CD14-positive monocyte (primary cell): Measurements from ENCODE around the gene MSI2. TPM values are rescaled to one million over a fixed set of nuclear protein-coding genes. Genes with fewer than 3 reads are reported as not detected.

Experiments
- DNase-seq, 3 donors: peaks; one replicate each; pipeline ENCODE4 v3.0.0-alpha.2; 2011 to 2022
- H2AFZ ChIP-seq: 2 replicates; pipeline ENCODE4 v1.6.0; 2012; ENCODE audit warnings: mild to moderate bottlenecking, low read depth, low read length, inconsistent platforms; ENCODE audit not compliant: insufficient read depth, poor library complexity, severe bottlenecking
- H3K27ac ChIP-seq, 2 donors: 1 replicate in 1 of 2; 2 replicates in 1 of 2; pipeline ENCODE4 v1.5.1; 2012 to 2013; ENCODE audit warnings: low read length in 2 of 2, control low read depth in 1 of 2, inconsistent platforms in 1 of 2, low read depth in 1 of 2, mild to moderate bottlenecking in 1 of 2
- H3K27me3 ChIP-seq, 2 donors: one replicate each; pipeline versions ENCODE4 v1.6.0 to v1.6.1; 2011 to 2013; ENCODE audit warnings: low read length in 2 of 2; ENCODE audit not compliant: control insufficient read depth in 2 of 2, insufficient read depth in 2 of 2
- H3K36me3 ChIP-seq, 2 donors: replicated peaks in 1 of 2; 1 replicate in 1 of 2; 2 replicates in 1 of 2; pipeline versions ENCODE4 v1.5.1 to v1.6.1; 2012 to 2013; ENCODE audit warnings: low read length in 2 of 2, control low read depth in 1 of 2, inconsistent platforms in 1 of 2, mild to moderate bottlenecking in 1 of 2; ENCODE audit not compliant: insufficient read depth in 2 of 2, control insufficient read depth in 1 of 2
- H3K4me1 ChIP-seq, 2 donors: 1 replicate in 1 of 2; 2 replicates in 1 of 2; pipeline versions ENCODE4 v1.5.1 to v1.6.1; 2012 to 2013; ENCODE audit warnings: low read length in 2 of 2, control low read depth in 1 of 2, inconsistent platforms in 1 of 2, mild to moderate bottlenecking in 1 of 2, moderate library complexity in 1 of 2; ENCODE audit not compliant: insufficient read depth in 2 of 2, control insufficient read depth in 1 of 2
- H3K4me2 ChIP-seq: replicated peaks from 2 replicates; pipeline ENCODE3; 2012; ENCODE audit warnings: low read length, moderate library complexity, mild to moderate bottlenecking; ENCODE audit not compliant: poor library complexity, severe bottlenecking; ENCODE audit errors: extremely low read depth
- H3K4me3 ChIP-seq, 3 experiments: fragments of 200-600 bp in 1 of 3; sonication (generic) in 1 of 3; replicated peaks in 1 of 3; 1 replicate in 2 of 3; 2 replicates in 1 of 3; pipeline ENCODE4 v1.5.1; 2011 to 2013; ENCODE audit warnings: low read length in 3 of 3, mild to moderate bottlenecking in 3 of 3, control low read depth in 2 of 3, low read depth in 2 of 3, inconsistent platforms in 1 of 3, moderate library complexity in 1 of 3
- H3K79me2 ChIP-seq: 2 replicates; pipeline ENCODE4 v1.6.0; 2012; ENCODE audit warnings: mild to moderate bottlenecking, control low read depth, inconsistent platforms, low read length, moderate library complexity; ENCODE audit not compliant: insufficient read depth
- H3K9ac ChIP-seq: 2 replicates; pipeline ENCODE4 v1.6.0; 2017; ENCODE audit warnings: low read length, mild to moderate bottlenecking; ENCODE audit not compliant: insufficient read depth, poor library complexity, severe bottlenecking
- H3K9me3 ChIP-seq, 2 donors: replicated peaks in 1 of 2; 1 replicate in 1 of 2; 2 replicates in 1 of 2; pipeline versions ENCODE4 v1.5.1 to v1.6.1; 2012 to 2013; ENCODE audit warnings: low read length in 2 of 2, control low read depth in 1 of 2; ENCODE audit not compliant: control insufficient read depth in 1 of 2, insufficient read depth in 1 of 2
- H4K20me1 ChIP-seq: 2 replicates; pipeline ENCODE4 v1.6.0; 2012; ENCODE audit warnings: mild to moderate bottlenecking, low read length, control low read depth, moderate library complexity; ENCODE audit not compliant: insufficient read depth
- H3K27ac Mint-ChIP-seq, 7 donors: one replicate each; pipeline ENCODE4 v1.8.0; 2020; ENCODE audit warnings: mild to moderate bottlenecking in 7 of 7, mixed read lengths in 7 of 7, moderate library complexity in 6 of 7, inconsistent platforms in 2 of 7
- H3K27me3 Mint-ChIP-seq, 3 donors: one replicate each; pipeline ENCODE4 v1.8.0; 2021 to 2022; ENCODE audit warnings: low read depth in 3 of 3, mild to moderate bottlenecking in 3 of 3, mixed read lengths in 3 of 3, moderate library complexity in 3 of 3, inconsistent platforms in 1 of 3
- H3K36me3 Mint-ChIP-seq, 2 donors: one replicate each; pipeline ENCODE4 v1.8.0; 2020; ENCODE audit warnings: mixed read lengths in 2 of 2, inconsistent platforms in 1 of 2, mild to moderate bottlenecking in 1 of 2
- H3K4me1 Mint-ChIP-seq: one replicate; pipeline ENCODE4 v1.8.0; 2020; ENCODE audit warnings: mild to moderate bottlenecking, mixed read lengths
- H3K4me3 Mint-ChIP-seq, 2 donors: one replicate each; pipeline ENCODE4 v1.8.0; 2020; ENCODE audit warnings: mild to moderate bottlenecking in 2 of 2, mixed read lengths in 2 of 2, moderate library complexity in 1 of 2
- H3K9me3 Mint-ChIP-seq, 7 donors: one replicate each; pipeline ENCODE4 v1.8.0; 2020 to 2022; ENCODE audit warnings: mixed read lengths in 7 of 7, mild to moderate bottlenecking in 6 of 7, moderate library complexity in 6 of 7, inconsistent platforms in 2 of 7
- WGBS: methylation state at CpG from one replicate; pipeline ENCODE4 v1.1.5; 2013; ENCODE audit warnings: missing lambda C conversion rate; ENCODE audit not compliant: insufficient coverage; 5-methylcytosine and 5-hydroxymethylcytosine counted together
- intact Hi-C, 2 donors: fragments of 100-400 bp; cut with micrococcal nuclease; formaldehyde crosslinking; loops; one replicate each; pipeline versions ENCODE4 v1.15.0 to v1.15.1; 2023
- polyA plus RNA-seq, 3 donors: library from polyadenylated mRNA; depleted of rRNA in 1 of 3; unstranded in 2 of 3; stranded (reverse) in 1 of 3; fragments of 300-500 nt in 2 of 3; fragments of >200 nt in 1 of 3; fragmentation: Illumina TruSeq in 2 of 3; gene quantifications; 1 replicate in 2 of 3; 2 replicates in 1 of 3; pipeline ENCODE4 v1.2.3, GENCODE V29; 2012 to 2021
- TF ChIP-seq, protein P1 (sequence below): fragments of 200-600 bp; IDR thresholded peaks from one replicate; pipeline ENCODE4 v1.8.0; 2022; ENCODE audit warnings: antibody characterized with exemption, mild to moderate bottlenecking

MSI2 gene
- polyA plus RNA-seq, 3 donors = 0.20 to 6.6 (median 0.37) TPM

DNA sequence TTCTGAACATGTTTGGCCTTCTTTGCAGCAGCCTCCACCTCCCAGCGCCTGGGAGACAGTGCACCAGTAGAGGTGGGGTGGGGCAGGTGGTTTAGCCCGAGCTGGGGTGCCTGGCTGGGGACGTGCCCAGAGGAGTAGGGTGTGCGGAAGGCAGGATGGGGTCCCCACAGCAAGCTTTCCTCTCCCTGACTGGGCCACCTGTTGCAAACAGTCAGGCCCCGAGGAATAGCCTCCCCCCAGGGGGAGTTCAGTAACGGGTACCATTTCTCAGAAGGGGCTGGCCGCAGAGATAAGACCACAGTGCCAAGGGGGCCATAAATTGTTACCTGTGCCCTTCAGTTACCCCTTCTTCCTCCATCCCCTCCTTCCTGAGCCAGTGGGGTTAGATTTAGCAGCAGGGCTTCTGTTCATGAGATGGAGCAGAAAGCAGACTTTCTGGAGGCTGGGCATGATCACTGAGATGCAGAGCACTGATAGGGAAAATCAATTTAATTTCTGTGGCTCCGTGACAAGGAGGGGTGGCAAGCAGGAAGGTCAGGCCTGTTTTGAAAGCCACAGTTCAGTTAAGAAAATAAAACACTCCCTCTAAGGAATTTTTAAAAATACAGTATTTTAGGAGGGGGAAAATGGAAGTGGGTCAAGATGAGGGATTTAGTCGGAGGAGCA, 181.9 kb downstream of the MSI2 start:
- Histone ChIP-seq H3K4me3 (no peak overlapping the region), H3K4me1 (peaks cover 13 to 28% of the 10 kb centered on the region in 2 donors), H3K36me3 (no peaks in the 10 kb centered on the region), H3K9me3 (no peaks in the 10 kb centered on the region), H3K27ac (no peak overlapping the region), H3K79me2 (no peaks in the 10 kb centered on the region), H3K9ac (no peak overlapping the region), H3K4me2 (no peak overlapping the region), H2AFZ (no peak overlapping the region), H3K27me3 (no peaks in the 10 kb centered on the region), H4K20me1 (no peaks in the 10 kb centered on the region)
- Mint-ChIP-seq H3K36me3 (peaks cover 2 to 3% of the 10 kb centered on the region in 2 donors), H3K9me3 (peaks cover 0 to 2% (median under 1%) of the 10 kb centered on the region in 7 donors), H3K4me1 (peaks cover 33% of the 10 kb centered on the region), H3K4me3 (no peak overlapping the region), H3K27ac (peak overlapping the region in 1 of 7 donors; percentile 55), H3K27me3 (peaks cover 0 to 2% (median 0%) of the 10 kb centered on the region in 3 donors)
- intact Hi-C loops = no loop called here
- no peak for DNase-seq
- 33% methylated on average over 3 of the region's 9 CpGs for WGBS
- TF ChIP-seq, protein P1, sequence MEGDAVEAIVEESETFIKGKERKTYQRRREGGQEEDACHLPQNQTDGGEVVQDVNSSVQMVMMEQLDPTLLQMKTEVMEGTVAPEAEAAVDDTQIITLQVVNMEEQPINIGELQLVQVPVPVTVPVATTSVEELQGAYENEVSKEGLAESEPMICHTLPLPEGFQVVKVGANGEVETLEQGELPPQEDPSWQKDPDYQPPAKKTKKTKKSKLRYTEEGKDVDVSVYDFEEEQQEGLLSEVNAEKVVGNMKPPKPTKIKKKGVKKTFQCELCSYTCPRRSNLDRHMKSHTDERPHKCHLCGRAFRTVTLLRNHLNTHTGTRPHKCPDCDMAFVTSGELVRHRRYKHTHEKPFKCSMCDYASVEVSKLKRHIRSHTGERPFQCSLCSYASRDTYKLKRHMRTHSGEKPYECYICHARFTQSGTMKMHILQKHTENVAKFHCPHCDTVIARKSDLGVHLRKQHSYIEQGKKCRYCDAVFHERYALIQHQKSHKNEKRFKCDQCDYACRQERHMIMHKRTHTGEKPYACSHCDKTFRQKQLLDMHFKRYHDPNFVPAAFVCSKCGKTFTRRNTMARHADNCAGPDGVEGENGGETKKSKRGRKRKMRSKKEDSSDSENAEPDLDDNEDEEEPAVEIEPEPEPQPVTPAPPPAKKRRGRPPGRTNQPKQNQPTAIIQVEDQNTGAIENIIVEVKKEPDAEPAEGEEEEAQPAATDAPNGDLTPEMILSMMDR = no peak

DNA sequence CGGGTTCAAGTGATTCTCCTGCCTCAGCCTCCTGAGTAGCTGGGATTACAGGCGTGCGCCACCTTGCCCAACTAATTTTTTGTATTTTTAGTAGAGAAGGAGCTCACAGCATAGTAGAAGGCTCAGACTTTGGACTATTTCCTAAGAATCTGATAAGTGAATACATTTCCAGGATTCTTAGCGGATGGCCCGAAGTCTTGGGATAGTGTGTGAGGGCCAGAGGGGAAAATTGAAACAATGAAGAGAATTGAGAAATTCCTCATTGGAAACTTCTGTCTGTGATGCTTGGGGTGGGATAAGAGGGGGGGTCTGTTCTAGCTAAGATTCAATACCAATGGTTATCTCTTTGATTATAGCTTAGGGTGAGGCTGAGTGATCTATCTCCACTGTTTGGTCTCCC, 183.3 kb downstream of the MSI2 start:
- Mint-ChIP-seq H3K27me3 (peaks cover 0 to 4% (median 0%) of the 10 kb centered on the region in 3 donors), H3K9me3 (peaks cover 0 to 7% (median 4%) of the 10 kb centered on the region in 7 donors), H3K4me1 (peaks cover 45% of the 10 kb centered on the region), H3K27ac (no peak overlapping the region), H3K36me3 (peaks cover 2 to 3% of the 10 kb centered on the region in 2 donors), H3K4me3 (no peak overlapping the region)
- no peak overlapping the region for H3K4me3 ChIP-seq
- DNase-seq = no peak
- H2AFZ ChIP-seq = no peak overlapping the region
- no peaks in the 10 kb centered on the region for H4K20me1 ChIP-seq
- H3K4me1 ChIP-seq = peaks cover 19 to 36% of the 10 kb centered on the region in 2 donors
- TF ChIP-seq, protein P1 = no peak
- no peak overlapping the region for H3K4me2 ChIP-seq
- H3K79me2 ChIP-seq = no peaks in the 10 kb centered on the region
- WGBS = 94% methylated on average over 2 of the region's 5 CpGs
- H3K9ac ChIP-seq = no peak overlapping the region
- intact Hi-C loops = no loop called here
- no peaks in the 10 kb centered on the region for H3K36me3 ChIP-seq
- no peak overlapping the region for H3K27ac ChIP-seq
- H3K27me3 ChIP-seq = no peaks in the 10 kb centered on the region
- H3K9me3 ChIP-seq = no peaks in the 10 kb centered on the region
